Measurements from ENCODE around the gene LRRC42.

The LRRC42 gene

GRCh38 chr1:53957194-53957818 lies 11.2 kb downstream of the LRRC42 start:
- Histone ChIP-seq H3K27me3 (ENCODE audit: low read depth, low read length) (no peaks in the 10 kb centered on the region), H3K9ac (ENCODE audit: low read length) (no peak overlapping the region), H3K9me3 (ENCODE audit: insufficient read depth, low read length) (no peaks in the 10 kb centered on the region), H3K27ac (ENCODE audit: low read length) (no peak overlapping the region), H3K4me3 (ENCODE audit: low read length) (no peak overlapping the region), H4K20me1 (ENCODE audit: insufficient read depth, low read length) (no peaks in the 10 kb centered on the region), H3K4me1 (ENCODE audit: low read length) (peaks cover 9% of the 10 kb centered on the region), H3K36me3 (replicated peaks; ENCODE audit: low read depth, low read length) (peaks cover 13% of the 10 kb centered on the region), H3K79me2 (ENCODE audit: low read length) (no peaks in the 10 kb centered on the region), H3K4me2 (ENCODE audit: low read length) (no peak overlapping the region), H2AFZ (ENCODE audit: low read depth, low read length) (no peak overlapping the region)
- no peak for TF ChIP-seq CTCF (IDR thresholded peaks at IDR 0.05; ENCODE audit: low read depth, low read length)
- TF ChIP-seq EZH2phosphoT487 (IDR thresholded peaks at IDR 0.05; ENCODE audit: low read depth), result no peak

GRCh38 chr1:53959664-53960250 lies 13.6 kb downstream of the LRRC42 start:
- H3K27ac ChIP-seq (ENCODE audit: low read length), result no peak overlapping the region
- no peaks in the 10 kb centered on the region for H4K20me1 ChIP-seq (ENCODE audit: insufficient read depth, low read length)
- TF ChIP-seq CTCF (IDR thresholded peaks at IDR 0.05; ENCODE audit: low read depth, low read length) (peak; percentile 52), EZH2phosphoT487 (IDR thresholded peaks at IDR 0.05; ENCODE audit: low read depth) (no peak)
- H3K4me1 ChIP-seq (ENCODE audit: low read length), result peaks cover 19% of the 10 kb centered on the region
- no peaks in the 10 kb centered on the region for H3K27me3 ChIP-seq (ENCODE audit: low read depth, low read length)
- H2AFZ ChIP-seq (ENCODE audit: low read depth, low read length), result no peak overlapping the region
- H3K79me2 ChIP-seq (ENCODE audit: low read length), result no peaks in the 10 kb centered on the region
- H3K9ac ChIP-seq (ENCODE audit: low read length), result no peak overlapping the region
- peaks cover 13% of the 10 kb centered on the region for H3K36me3 ChIP-seq (replicated peaks; ENCODE audit: low read depth, low read length)
- H3K9me3 ChIP-seq (ENCODE audit: insufficient read depth, low read length), result no peaks in the 10 kb centered on the region
- H3K4me3 ChIP-seq (ENCODE audit: low read length), result no peak overlapping the region
- no peak overlapping the region for H3K4me2 ChIP-seq (ENCODE audit: low read length)

- H3K27ac ChIP-seq (ENCODE audit: low read length), result no peak overlapping the region
- peaks cover 10% of the 10 kb centered on the region for H3K4me1 ChIP-seq (ENCODE audit: low read length)
- TF ChIP-seq CTCF (IDR thresholded peaks at IDR 0.05; ENCODE audit: low read depth, low read length), result no peak
- no peak for TF ChIP-seq EZH2phosphoT487 (IDR thresholded peaks at IDR 0.05; ENCODE audit: low read depth)
- H4K20me1 ChIP-seq (ENCODE audit: insufficient read depth, low read length), result no peaks in the 10 kb centered on the region
- H3K79me2 ChIP-seq (ENCODE audit: low read length), result no peaks in the 10 kb centered on the region
- no peak overlapping the region for H3K4me2 ChIP-seq (ENCODE audit: low read length)
- H3K4me3 ChIP-seq (ENCODE audit: low read length), result no peak overlapping the region
- no peaks in the 10 kb centered on the region for H3K27me3 ChIP-seq (ENCODE audit: low read depth, low read length)
- peaks cover 13% of the 10 kb centered on the region for H3K36me3 ChIP-seq (replicated peaks; ENCODE audit: low read depth, low read length)
- H3K9ac ChIP-seq (ENCODE audit: low read length), result no peak overlapping the region
- H2AFZ ChIP-seq (ENCODE audit: low read depth, low read length), result no peak overlapping the region
- H3K9me3 ChIP-seq (ENCODE audit: insufficient read depth, low read length), result no peaks in the 10 kb centered on the region
Observed at GRCh38 chr1:53962395-53962794, 16.2 kb downstream of the LRRC42 start.

GRCh38 chr1:53963460-53963859 lies 17.3 kb downstream of the LRRC42 start:
- no peak overlapping the region for H2AFZ ChIP-seq (ENCODE audit: low read depth, low read length)
- no peak overlapping the region for H3K9ac ChIP-seq (ENCODE audit: low read length)
- H3K27me3 ChIP-seq (ENCODE audit: low read depth, low read length), result no peaks in the 10 kb centered on the region
- TF ChIP-seq EZH2phosphoT487 (IDR thresholded peaks at IDR 0.05; ENCODE audit: low read depth), result no peak
- TF ChIP-seq CTCF (IDR thresholded peaks at IDR 0.05; ENCODE audit: low read depth, low read length), result no peak
- peak overlapping the region; percentile 32; the same call in 1 of the 2 replicates for H3K4me2 ChIP-seq (ENCODE audit: low read length)
- H3K27ac ChIP-seq (ENCODE audit: low read length), result no peak overlapping the region
- H4K20me1 ChIP-seq (ENCODE audit: insufficient read depth, low read length), result no peaks in the 10 kb centered on the region
- H3K36me3 ChIP-seq (replicated peaks; ENCODE audit: low read depth, low read length), result peaks cover 13% of the 10 kb centered on the region
- peaks cover 10% of the 10 kb centered on the region for H3K4me1 ChIP-seq (ENCODE audit: low read length)
- no peaks in the 10 kb centered on the region for H3K9me3 ChIP-seq (ENCODE audit: insufficient read depth, low read length)
- no peak overlapping the region for H3K4me3 ChIP-seq (ENCODE audit: low read length)
- no peaks in the 10 kb centered on the region for H3K79me2 ChIP-seq (ENCODE audit: low read length)
